Measurements from ENCODE around the gene KRT74.

Gene KRT74

DNA sequence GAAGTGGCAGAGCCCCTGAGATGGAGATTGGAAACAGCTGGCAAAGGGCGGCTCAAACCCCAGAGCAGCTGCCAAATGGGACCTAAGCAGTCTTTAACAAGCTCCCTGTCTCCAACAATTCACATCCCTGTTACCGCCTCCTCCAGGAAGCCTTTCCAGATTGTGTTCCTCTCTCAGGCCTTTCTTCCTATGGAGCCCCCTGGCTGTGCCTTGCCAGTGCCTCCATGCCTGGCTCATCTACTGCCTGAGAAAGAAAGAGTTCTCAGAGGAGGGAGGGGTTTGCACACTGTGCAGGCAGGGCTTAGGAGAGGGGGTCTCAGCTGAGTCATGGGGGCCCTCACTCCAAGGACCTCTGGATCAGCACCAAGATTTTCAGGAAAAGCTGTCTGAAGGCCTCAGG is 8.8 kb upstream of the KRT74 start:
- DNase-seq, result no peak
- peaks cover 95% of the 10 kb centered on the region for H3K27me3 ChIP-seq (ENCODE audit: insufficient read depth, low read depth, severe bottlenecking)
- H3K9me3 ChIP-seq (ENCODE audit: severe bottlenecking), result no peaks in the 10 kb centered on the region
- H3K4me3 ChIP-seq (ENCODE audit: low read depth, low read length), result no peak overlapping the region
- H3K36me3 ChIP-seq, result no peaks in the 10 kb centered on the region
- TF ChIP-seq, protein P1, sequence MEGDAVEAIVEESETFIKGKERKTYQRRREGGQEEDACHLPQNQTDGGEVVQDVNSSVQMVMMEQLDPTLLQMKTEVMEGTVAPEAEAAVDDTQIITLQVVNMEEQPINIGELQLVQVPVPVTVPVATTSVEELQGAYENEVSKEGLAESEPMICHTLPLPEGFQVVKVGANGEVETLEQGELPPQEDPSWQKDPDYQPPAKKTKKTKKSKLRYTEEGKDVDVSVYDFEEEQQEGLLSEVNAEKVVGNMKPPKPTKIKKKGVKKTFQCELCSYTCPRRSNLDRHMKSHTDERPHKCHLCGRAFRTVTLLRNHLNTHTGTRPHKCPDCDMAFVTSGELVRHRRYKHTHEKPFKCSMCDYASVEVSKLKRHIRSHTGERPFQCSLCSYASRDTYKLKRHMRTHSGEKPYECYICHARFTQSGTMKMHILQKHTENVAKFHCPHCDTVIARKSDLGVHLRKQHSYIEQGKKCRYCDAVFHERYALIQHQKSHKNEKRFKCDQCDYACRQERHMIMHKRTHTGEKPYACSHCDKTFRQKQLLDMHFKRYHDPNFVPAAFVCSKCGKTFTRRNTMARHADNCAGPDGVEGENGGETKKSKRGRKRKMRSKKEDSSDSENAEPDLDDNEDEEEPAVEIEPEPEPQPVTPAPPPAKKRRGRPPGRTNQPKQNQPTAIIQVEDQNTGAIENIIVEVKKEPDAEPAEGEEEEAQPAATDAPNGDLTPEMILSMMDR (IDR thresholded peaks at IDR 0.05; ENCODE audit: low read depth, low read length), result no peak
- no peak overlapping the region for H3K27ac ChIP-seq

DNA sequence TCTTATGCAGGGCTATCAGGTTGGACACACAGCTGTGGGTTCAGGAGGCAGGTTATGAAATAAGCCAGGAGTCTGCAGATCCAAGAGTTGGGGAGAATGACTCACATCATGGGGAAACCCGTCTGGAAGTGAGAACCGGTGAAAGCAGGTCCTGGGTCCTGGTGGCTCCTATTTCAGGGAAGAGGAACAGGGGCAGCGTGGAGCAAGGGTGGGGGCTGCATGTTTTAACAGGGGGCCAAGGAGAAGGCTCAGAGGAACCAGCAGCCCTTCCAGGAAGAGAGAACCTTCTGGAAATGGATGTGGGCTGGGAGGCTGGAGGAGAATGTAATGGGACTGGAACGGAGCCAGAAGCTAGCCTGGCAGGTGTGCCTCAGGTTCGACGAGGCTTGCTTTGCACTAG is 7.8 kb upstream of the KRT74 start:
- H3K27ac ChIP-seq, result no peak overlapping the region
- peaks cover 92% of the 10 kb centered on the region for H3K27me3 ChIP-seq (ENCODE audit: insufficient read depth, low read depth, severe bottlenecking)
- TF ChIP-seq, protein P1 (IDR thresholded peaks at IDR 0.05; ENCODE audit: low read depth, low read length), result no peak
- no peak overlapping the region for H3K4me3 ChIP-seq (ENCODE audit: low read depth, low read length)
- H3K36me3 ChIP-seq, result no peaks in the 10 kb centered on the region
- DNase-seq, result no peak
- H3K9me3 ChIP-seq (ENCODE audit: severe bottlenecking), result no peaks in the 10 kb centered on the region

DNA sequence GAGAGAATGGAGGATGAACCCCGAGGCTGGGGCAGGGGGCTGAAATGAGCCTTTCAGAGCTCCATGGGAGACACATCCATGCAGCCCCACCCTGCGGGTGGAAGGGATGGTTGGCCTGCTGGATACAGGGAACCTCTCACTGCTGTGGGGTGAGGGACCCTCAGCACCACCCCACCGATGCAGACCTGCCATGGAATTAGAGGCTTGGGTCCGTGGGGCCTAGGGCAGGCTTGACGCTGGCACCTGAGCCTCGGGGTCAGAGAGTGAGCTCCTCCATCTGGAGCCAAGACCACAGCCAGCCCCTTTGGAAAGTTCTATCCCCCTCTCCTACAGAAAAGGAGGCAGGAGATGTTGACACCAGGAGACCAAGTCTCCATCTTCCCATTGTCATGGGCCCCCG is 7.4 kb upstream of the KRT74 start:
- peaks cover 92% of the 10 kb centered on the region for H3K27me3 ChIP-seq (ENCODE audit: insufficient read depth, low read depth, severe bottlenecking)
- no peak overlapping the region for H3K27ac ChIP-seq
- DNase-seq, result no peak
- TF ChIP-seq, protein P1 (IDR thresholded peaks at IDR 0.05; ENCODE audit: low read depth, low read length), result no peak
- H3K9me3 ChIP-seq (ENCODE audit: severe bottlenecking), result no peaks in the 10 kb centered on the region
- no peaks in the 10 kb centered on the region for H3K36me3 ChIP-seq
- H3K4me3 ChIP-seq (ENCODE audit: low read depth, low read length), result no peak overlapping the region

DNA sequence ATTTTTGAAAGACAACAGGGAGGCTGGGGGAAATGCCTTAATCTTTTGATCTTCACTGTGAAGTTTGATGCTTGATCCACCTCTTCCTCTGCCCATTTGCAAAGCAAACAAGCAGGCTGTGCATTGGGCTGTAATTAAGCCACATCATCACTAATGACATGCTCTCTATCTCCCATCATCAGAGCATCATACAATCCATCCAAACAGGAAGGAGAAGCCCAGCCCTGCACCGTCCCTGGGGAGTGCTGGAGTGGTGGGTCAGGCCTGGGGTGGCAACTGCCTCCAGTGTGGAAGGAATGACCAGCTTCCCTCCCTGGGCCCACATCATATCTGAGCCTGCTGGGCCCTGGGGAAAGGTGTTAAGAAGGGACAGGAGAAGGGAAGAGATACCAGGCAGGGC is 6.9 kb upstream of the KRT74 start:
- Histone ChIP-seq H3K36me3 (no peaks in the 10 kb centered on the region), H3K27ac (no peak overlapping the region), H3K4me3 (ENCODE audit: low read depth, low read length) (no peak overlapping the region), H3K27me3 (ENCODE audit: insufficient read depth, low read depth, severe bottlenecking) (peaks cover 92% of the 10 kb centered on the region), H3K9me3 (ENCODE audit: severe bottlenecking) (no peaks in the 10 kb centered on the region)
- no peak for DNase-seq
- TF ChIP-seq, protein P1 (IDR thresholded peaks at IDR 0.05; ENCODE audit: low read depth, low read length), result no peak

DNA sequence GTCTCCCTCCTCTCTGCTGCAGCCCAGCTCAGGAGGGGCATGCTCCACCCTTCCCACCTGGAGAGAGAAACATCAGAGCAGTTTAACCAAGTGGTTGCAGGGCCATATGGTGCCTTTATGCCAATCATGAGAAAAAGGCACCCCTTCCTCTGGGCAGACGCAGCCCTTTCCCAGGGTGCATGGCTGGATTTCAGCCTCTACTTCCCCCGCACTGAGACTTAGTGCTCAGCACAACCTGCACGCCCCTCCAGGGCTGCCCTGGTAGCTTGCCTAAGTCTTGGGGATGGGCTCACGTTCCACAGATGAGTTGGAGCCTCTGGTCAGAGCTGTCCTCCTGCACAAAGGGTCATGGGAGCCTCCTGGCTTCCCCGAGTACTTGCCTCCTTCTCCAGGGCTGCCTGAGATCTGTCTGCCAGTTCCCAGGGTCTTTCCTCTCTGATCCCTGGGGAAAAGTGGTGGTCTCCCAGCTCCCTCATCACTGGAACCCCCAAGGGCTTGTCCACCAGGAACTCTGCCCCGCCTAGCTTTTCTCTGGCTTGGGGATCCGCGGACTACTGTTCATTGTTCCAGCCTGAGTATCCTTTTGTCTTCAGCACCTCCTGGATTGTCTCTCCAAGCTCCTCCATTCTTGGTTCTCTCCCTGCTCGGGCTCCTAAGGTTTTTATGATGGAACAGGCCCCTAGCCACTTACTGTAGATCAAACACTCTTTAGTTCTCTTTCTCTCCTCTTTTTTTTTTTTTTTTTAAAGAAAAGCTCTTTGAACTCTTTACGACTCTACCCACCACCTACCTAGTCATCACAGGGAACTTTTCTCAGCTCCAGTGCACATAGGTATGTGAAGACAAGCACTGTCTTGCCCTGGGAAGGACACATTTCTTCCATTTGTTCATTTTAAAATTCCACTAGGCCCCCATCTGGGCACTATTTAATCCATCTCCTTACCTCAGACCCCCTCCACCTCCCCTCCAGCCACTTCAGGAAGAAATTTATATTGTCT is 6.1 kb upstream of the KRT74 start:
- Histone ChIP-seq H3K36me3 (no peaks in the 10 kb centered on the region), H3K27me3 (ENCODE audit: insufficient read depth, low read depth, severe bottlenecking) (peaks cover 91% of the 10 kb centered on the region), H3K4me3 (ENCODE audit: low read depth, low read length) (no peak overlapping the region), H3K27ac (no peak overlapping the region), H3K9me3 (ENCODE audit: severe bottlenecking) (no peaks in the 10 kb centered on the region)
- DNase-seq, result no peak
- TF ChIP-seq, protein P1 (IDR thresholded peaks at IDR 0.05; ENCODE audit: low read depth, low read length), result no peak

All from WERI-Rb-1 (cell line).